Muscle layer of colon (tissue), 2 donors: ENCODE results near the gene RPRD1B.
A peak's percentile ranks its signal among the peaks of the same experiment; 100 is the strongest.
"Not testable (repeated sequence)": the region's sequence is repeated elsewhere in the genome, so short reads cannot be mapped to it uniquely, and the experiment has no call there.

Experiments
- H3K27ac ChIP-seq: one replicate; pipeline ENCODE4 v1.7.0; 2013; ENCODE audit warnings: low read depth, mild to moderate bottlenecking, low read length, moderate library complexity
- H3K27me3 ChIP-seq, 2 donors: one replicate each; pipeline ENCODE4 v1.7.0; 2013; ENCODE audit warnings: low read length in 2 of 2, mild to moderate bottlenecking in 2 of 2; ENCODE audit not compliant: insufficient read depth in 2 of 2, control insufficient read depth in 1 of 2
- H3K36me3 ChIP-seq: one replicate; pipeline ENCODE4 v1.7.0; 2013; ENCODE audit warnings: mild to moderate bottlenecking, low read length; ENCODE audit not compliant: insufficient read depth
- H3K4me1 ChIP-seq: one replicate; pipeline ENCODE4 v1.7.0; 2013; ENCODE audit warnings: mild to moderate bottlenecking, low read length; ENCODE audit not compliant: insufficient read depth
- H3K4me3 ChIP-seq, 2 donors: one replicate each; pipeline ENCODE4 v1.7.0; 2013; ENCODE audit warnings: low read length in 2 of 2, low read depth in 1 of 2, mild to moderate bottlenecking in 1 of 2, moderate library complexity in 1 of 2
- H3K9ac ChIP-seq: one replicate; pipeline ENCODE4 v1.7.0; 2013; ENCODE audit warnings: low read length
- H3K9me3 ChIP-seq: one replicate; pipeline ENCODE4 v1.7.0; 2013; ENCODE audit warnings: mild to moderate bottlenecking, low read length
- donor health status: abdominal sarcoma.
- donor health status: Adenocarcinoma of cecum.

RPRD1B gene

DNA sequence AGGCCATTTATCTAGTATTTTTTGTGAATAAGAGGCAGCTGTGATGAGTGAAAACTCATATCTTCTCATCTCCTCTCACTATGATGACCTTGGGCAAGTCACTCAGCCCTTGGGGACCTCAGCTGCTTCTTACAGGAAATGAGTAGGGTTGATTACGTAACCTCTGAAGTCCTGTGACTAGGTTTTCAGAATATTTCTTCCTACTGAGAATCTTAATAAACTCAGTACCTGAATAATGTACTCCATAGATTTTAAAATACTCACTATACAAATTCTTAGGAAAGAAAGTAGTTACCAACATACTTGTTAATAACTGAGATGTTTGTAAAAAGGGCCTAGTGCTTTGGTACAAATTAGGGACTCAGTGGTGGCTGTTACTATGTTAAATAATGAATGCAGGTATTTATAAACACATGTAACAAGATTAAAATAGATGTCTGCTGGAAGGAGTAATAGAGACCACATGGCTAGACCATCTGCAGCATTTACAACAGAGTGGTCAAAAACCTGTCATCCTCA, 60.9 kb downstream of the RPRD1B start:
- no peak overlapping the region for H3K27ac ChIP-seq

GRCh38 chr20:38095017-38095686, 61.6 kb downstream of the RPRD1B start:
- Histone ChIP-seq H3K36me3 (peaks cover 9% of the 10 kb centered on the region), H3K4me1 (peaks cover 25% of the 10 kb centered on the region), H3K4me3 (no peak overlapping the region), H3K27ac (no peak overlapping the region), H3K27me3 (no peaks in the 10 kb centered on the region), H3K9me3 (no peaks in the 10 kb centered on the region), H3K9ac (no peak overlapping the region)

More for the DNA sequence above, 60.9 kb downstream of the RPRD1B start:
- Histone ChIP-seq H3K9me3 (no peaks in the 10 kb centered on the region), H3K4me3 (no peak overlapping the region), H3K9ac (no peak overlapping the region), H3K36me3 (peaks cover 15% of the 10 kb centered on the region), H3K4me1 (peaks cover 25% of the 10 kb centered on the region), H3K27me3 (no peaks in the 10 kb centered on the region)

- Histone ChIP-seq H3K27me3 (no peaks in the 10 kb centered on the region), H3K9me3 (no peaks in the 10 kb centered on the region), H3K4me1 (peaks cover 8% of the 10 kb centered on the region), H3K27ac (no peak overlapping the region), H3K36me3 (no peaks in the 10 kb centered on the region), H3K4me3 (no peak overlapping the region), H3K9ac (no peak overlapping the region)
Observed at GRCh38 chr20:38098952-38099351, 65.4 kb downstream of the RPRD1B start.

DNA sequence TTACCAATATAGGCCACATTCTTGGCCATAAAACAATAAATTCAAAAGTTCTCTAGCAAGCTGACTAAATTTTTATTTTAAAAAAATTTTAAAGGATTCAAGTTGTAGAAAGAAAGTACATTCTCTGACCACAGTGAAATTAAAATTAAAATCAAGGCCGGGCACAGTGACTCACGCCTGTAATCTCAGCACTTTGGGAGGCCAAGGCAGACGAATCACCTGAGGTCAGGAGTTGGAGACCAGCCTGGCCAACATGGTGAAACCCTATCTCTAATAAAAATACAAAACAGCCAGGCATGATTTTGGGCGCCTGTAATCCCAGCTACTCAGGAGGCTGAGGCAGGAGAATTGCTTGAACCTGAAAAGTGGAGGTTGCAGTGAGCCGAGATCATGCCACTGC, 68.7 kb downstream of the RPRD1B start:
- H3K27me3 ChIP-seq, H3K4me1 ChIP-seq, H3K36me3 ChIP-seq, H3K27ac ChIP-seq, H3K9me3 ChIP-seq, H3K4me3 ChIP-seq, H3K9ac ChIP-seq: not testable (repeated sequence)

DNA sequence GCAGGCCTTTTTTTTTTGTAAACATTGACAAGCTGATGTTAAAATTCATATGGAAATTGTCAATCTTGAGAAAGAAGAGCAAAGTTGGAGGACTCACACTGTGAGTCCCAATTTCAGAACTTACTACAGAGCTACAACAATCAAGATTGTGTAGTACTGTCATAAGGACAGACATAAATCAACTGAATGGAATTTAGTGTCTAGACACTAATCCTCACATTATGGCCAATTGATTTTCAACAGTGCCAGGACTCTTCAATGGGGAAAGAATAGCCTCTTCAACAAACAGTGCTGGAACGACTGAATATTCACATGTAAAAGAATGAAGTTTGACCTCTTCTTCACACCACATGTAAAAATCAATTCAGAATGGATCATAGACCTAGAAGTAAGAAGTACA, 70.7 kb downstream of the RPRD1B start:
- Histone ChIP-seq H3K4me3 (no peak overlapping the region), H3K9me3 (no peaks in the 10 kb centered on the region), H3K36me3 (no peaks in the 10 kb centered on the region), H3K9ac (no peak overlapping the region), H3K4me1 (peaks cover 12% of the 10 kb centered on the region), H3K27ac (no peak overlapping the region), H3K27me3 (no peaks in the 10 kb centered on the region)

DNA sequence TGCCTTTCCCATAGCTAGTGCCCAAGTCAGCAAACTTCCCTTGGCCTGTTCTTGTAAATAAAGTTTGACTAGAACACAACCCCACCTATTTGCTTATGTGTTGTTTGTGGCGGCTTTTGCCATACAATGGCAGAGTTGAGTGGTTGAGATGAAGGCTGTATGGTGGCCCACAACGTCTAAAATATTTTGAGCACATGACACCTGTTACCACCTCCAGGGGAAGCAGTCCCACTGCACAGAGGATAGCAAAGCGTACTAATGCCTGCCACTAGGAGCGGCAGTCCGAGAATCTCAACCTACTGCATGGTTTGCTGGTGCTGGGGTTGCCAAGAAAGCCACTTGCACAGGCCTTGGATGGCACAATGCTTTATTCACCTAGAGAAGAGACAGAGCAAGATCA, 72.9 kb downstream of the RPRD1B start:
- Histone ChIP-seq H3K27me3 (no peaks in the 10 kb centered on the region), H3K36me3 (no peaks in the 10 kb centered on the region), H3K9me3 (no peaks in the 10 kb centered on the region), H3K4me3 (no peak overlapping the region), H3K4me1 (peaks cover 29% of the 10 kb centered on the region), H3K9ac (no peak overlapping the region), H3K27ac (no peak overlapping the region)

DNA sequence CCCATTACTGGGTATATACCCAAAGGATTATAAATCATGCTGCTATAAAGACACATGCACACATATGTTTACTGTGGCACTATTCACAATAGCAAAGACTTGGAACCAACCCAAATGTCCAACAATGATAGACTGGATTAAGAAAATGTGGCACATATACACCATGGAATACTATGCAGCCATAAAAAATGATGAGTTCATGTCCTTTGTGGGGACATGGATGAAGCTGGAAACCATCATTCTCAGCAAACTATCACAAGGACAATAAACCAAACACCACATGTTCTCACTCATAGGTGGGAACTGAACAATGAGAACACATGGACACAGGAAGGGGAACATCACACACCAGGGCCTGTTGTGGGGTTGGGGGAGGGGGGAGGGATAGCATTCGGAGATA, 73.8 kb downstream of the RPRD1B start:
- H3K4me3 ChIP-seq, result not testable (repeated sequence)

DNA sequence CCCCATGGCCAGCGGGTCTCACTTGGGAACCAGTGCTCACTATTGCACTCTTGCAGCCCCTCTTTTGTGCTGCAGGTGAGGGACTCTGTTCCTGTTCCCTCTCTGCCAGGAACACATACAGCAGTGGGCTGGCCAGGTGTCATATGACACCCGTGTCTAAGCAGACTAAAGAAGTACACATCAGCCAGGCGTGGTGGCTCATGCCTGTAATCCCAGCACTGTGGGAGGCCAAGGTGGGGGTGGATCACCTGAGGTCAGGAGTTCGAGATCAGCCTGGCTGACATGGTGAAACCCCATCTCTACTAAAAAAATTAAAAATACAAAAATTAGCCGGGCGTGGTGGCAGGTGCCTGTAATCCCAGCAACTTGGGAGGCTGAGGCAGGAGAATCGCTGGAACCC, 74.4 kb downstream of the RPRD1B start:
- Histone ChIP-seq H3K27ac (peak overlapping the region; percentile 89), H3K4me1 (peaks cover 29% of the 10 kb centered on the region)
- not testable (repeated sequence) for H3K9me3 ChIP-seq, H3K36me3 ChIP-seq, H3K4me3 ChIP-seq, H3K9ac ChIP-seq, H3K27me3 ChIP-seq

More for the DNA sequence above, 73.8 kb downstream of the RPRD1B start:
- not testable (repeated sequence) for H3K27me3 ChIP-seq, H3K36me3 ChIP-seq, H3K9ac ChIP-seq, H3K9me3 ChIP-seq, H3K27ac ChIP-seq
- H3K4me1 ChIP-seq, result peaks cover 29% of the 10 kb centered on the region

DNA sequence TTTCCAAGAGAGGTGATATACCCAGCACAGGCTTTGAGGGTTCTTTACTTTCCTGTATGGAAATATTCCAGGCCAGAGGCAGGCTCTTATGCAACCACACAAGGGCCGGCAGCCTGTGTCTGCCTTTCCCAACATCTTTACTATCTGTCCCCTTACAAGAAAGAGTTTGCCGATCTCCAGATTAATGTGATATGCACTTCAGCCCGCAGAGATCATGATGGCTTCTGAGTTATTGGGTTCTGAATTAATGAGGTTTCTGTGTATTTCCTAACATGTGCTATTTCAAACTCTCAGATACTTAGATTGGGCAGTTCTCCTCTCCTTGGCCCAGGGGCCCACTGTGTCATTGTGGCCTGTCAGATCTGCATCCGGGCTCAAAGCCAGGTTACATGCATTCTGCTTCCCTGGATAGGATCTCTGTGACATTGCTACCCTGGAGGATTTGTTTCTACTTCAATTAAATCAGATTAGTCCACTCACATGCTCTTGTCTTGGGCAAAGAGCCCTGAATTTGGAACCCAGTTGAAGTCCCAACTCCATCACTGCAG, 75.0 kb downstream of the RPRD1B start:
- peaks cover 29% of the 10 kb centered on the region for H3K4me1 ChIP-seq
- H3K27me3 ChIP-seq, result no peaks in the 10 kb centered on the region
- no peaks in the 10 kb centered on the region for H3K9me3 ChIP-seq
- H3K27ac ChIP-seq, result peak overlapping the region; percentile 89
- H3K9ac ChIP-seq, result no peak overlapping the region
- no peak overlapping the region for H3K4me3 ChIP-seq
- H3K36me3 ChIP-seq, result no peaks in the 10 kb centered on the region

DNA sequence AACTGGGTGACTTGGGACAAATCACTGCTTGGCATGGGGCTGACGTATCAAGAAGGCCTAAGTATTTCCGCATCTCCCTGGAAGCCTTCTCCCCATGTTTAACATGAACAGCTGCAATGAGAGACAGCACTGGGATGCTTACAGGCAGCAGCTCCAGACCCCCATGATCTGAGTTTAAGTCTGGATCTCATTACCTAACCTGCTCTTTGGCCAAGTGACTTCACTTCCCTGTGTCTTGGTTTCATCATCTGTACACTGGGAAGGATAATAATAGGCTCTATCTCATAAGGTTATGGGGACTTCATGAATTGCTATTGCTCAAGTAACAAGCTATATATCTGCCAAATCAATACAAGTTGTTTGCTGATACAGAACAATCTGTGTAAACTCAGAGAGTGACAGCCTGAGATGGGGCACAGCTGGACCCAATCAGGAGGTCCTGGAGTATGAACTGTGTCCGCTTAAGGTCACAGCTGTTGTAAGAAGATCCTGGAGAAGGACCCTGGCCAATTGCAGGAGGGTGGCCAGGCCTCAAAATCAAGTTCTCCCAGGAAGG, 75.5 kb downstream of the RPRD1B start:
- Histone ChIP-seq H3K9me3 (no peaks in the 10 kb centered on the region), H3K36me3 (no peaks in the 10 kb centered on the region), H3K4me3 (no peak overlapping the region), H3K4me1 (peaks cover 29% of the 10 kb centered on the region), H3K27me3 (no peaks in the 10 kb centered on the region), H3K9ac (no peak overlapping the region), H3K27ac (peak overlapping the region; percentile 89)

- no peak overlapping the region for H3K4me3 ChIP-seq
Observed at GRCh38 chr20:38109591-38110524, 76.3 kb downstream of the RPRD1B start.

More at GRCh38 chr20:38109591-38110524, 76.3 kb downstream of the RPRD1B start:
- Histone ChIP-seq H3K4me1 (peaks cover 29% of the 10 kb centered on the region), H3K27me3 (no peaks in the 10 kb centered on the region), H3K9ac (no peak overlapping the region), H3K36me3 (no peaks in the 10 kb centered on the region), H3K9me3 (no peaks in the 10 kb centered on the region), H3K27ac (peak overlapping the region; percentile 89)
